SK-N-SH (cell line): ENCODE data around the gene XYLT2.

ENCODE experiments used
- MEF2A ChIP-seq: IDR thresholded peaks from 2 replicates; pipeline ENCODE4 v1.4.0; 2012; ENCODE audit warnings: low read depth, borderline replicate concordance
- POLR2AphosphoS5 ChIP-seq: IDR thresholded peaks from 2 replicates; pipeline ENCODE4 v1.6.1; 2012; ENCODE audit warnings: low read depth, low read length
- RXRA ChIP-seq: IDR thresholded peaks from 2 replicates; pipeline ENCODE4 v1.4.0; 2012; ENCODE audit warnings: low read depth, mild to moderate bottlenecking, borderline replicate concordance
- SIN3A ChIP-seq: IDR thresholded peaks from 2 replicates; pipeline ENCODE4 v1.6.1; 2012; ENCODE audit warnings: low read depth, mild to moderate bottlenecking, low read length, moderate library complexity, borderline replicate concordance
- SMC3 ChIP-seq: IDR thresholded peaks from 2 replicates; pipeline ENCODE4 v1.6.1; 2012; ENCODE audit warnings: low read depth, low read length, improper control_type of control experiment
- TEAD4 ChIP-seq: IDR thresholded peaks from 2 replicates; pipeline ENCODE4 v1.4.0; 2012; ENCODE audit warnings: mild to moderate bottlenecking, borderline replicate concordance; ENCODE audit not compliant: insufficient read depth
- YY1 ChIP-seq: IDR thresholded peaks from 2 replicates; pipeline ENCODE4 v1.4.0; 2012; ENCODE audit warnings: low read depth, mild to moderate bottlenecking
- TF ChIP-seq, protein P1 (sequence below): fragments of 200-600 bp; sonication (generic); IDR thresholded peaks from 2 replicates; pipeline ENCODE4 v1.6.1; 2017; ENCODE audit warnings: antibody characterized with exemption, mild to moderate bottlenecking, moderate library complexity
- TF ChIP-seq, protein P2 (sequence below): IDR thresholded peaks from 2 replicates; pipeline ENCODE4 v1.6.1; 2012; ENCODE audit warnings: mild to moderate bottlenecking, low read depth, low read length, moderate library complexity
- TF ChIP-seq, protein P3 (sequence below): fragments of 150-350 bp; IDR thresholded peaks from 2 replicates; pipeline ENCODE4 v1.6.1; 2017; ENCODE audit warnings: antibody characterized with exemption, low read length, low read depth, borderline replicate concordance
- TF ChIP-seq, protein P4 (sequence below): fragments of 150-350 bp; IDR thresholded peaks from 2 replicates; pipeline ENCODE4 v1.6.1; 2016; ENCODE audit warnings: mild to moderate bottlenecking, low read depth, low read length

DNA sequence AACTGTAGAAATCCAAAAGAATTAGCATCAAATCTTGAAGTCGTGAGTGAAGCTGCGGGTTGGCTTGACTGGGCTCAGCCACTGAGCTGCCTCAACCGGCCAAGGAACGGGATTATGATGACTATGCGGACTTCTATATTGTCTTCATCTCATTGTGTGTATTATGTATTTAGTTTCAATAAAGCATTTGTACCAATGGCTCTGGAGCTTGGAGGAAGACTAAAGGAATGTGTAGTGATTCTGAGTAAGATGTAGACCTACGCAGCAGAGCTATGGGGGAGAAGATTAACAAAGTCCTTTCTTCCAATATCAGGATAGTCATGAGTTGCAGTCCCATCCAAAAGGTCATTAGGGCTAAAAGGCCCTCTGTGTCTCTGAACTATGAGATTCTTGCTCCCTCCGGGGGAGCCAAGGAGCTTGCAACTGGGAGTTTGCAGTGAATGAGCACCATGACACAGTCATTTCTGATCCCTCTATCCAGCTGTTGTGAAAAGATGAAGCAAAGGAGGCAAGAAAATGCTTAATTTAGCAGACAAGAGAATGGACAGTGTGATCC lies 35.4 kb downstream of the XYLT2 start:
- TF ChIP-seq MEF2A (no peak), YY1 (no peak), SMC3 (no peak), TEAD4 (no peak), RXRA (no peak), POLR2AphosphoS5 (no peak), SIN3A (no peak)
- TF ChIP-seq, protein P1, sequence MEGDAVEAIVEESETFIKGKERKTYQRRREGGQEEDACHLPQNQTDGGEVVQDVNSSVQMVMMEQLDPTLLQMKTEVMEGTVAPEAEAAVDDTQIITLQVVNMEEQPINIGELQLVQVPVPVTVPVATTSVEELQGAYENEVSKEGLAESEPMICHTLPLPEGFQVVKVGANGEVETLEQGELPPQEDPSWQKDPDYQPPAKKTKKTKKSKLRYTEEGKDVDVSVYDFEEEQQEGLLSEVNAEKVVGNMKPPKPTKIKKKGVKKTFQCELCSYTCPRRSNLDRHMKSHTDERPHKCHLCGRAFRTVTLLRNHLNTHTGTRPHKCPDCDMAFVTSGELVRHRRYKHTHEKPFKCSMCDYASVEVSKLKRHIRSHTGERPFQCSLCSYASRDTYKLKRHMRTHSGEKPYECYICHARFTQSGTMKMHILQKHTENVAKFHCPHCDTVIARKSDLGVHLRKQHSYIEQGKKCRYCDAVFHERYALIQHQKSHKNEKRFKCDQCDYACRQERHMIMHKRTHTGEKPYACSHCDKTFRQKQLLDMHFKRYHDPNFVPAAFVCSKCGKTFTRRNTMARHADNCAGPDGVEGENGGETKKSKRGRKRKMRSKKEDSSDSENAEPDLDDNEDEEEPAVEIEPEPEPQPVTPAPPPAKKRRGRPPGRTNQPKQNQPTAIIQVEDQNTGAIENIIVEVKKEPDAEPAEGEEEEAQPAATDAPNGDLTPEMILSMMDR: no peak
- TF ChIP-seq, protein P2, sequence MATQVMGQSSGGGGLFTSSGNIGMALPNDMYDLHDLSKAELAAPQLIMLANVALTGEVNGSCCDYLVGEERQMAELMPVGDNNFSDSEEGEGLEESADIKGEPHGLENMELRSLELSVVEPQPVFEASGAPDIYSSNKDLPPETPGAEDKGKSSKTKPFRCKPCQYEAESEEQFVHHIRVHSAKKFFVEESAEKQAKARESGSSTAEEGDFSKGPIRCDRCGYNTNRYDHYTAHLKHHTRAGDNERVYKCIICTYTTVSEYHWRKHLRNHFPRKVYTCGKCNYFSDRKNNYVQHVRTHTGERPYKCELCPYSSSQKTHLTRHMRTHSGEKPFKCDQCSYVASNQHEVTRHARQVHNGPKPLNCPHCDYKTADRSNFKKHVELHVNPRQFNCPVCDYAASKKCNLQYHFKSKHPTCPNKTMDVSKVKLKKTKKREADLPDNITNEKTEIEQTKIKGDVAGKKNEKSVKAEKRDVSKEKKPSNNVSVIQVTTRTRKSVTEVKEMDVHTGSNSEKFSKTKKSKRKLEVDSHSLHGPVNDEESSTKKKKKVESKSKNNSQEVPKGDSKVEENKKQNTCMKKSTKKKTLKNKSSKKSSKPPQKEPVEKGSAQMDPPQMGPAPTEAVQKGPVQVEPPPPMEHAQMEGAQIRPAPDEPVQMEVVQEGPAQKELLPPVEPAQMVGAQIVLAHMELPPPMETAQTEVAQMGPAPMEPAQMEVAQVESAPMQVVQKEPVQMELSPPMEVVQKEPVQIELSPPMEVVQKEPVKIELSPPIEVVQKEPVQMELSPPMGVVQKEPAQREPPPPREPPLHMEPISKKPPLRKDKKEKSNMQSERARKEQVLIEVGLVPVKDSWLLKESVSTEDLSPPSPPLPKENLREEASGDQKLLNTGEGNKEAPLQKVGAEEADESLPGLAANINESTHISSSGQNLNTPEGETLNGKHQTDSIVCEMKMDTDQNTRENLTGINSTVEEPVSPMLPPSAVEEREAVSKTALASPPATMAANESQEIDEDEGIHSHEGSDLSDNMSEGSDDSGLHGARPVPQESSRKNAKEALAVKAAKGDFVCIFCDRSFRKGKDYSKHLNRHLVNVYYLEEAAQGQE: no peak
- TF ChIP-seq, protein P3, sequence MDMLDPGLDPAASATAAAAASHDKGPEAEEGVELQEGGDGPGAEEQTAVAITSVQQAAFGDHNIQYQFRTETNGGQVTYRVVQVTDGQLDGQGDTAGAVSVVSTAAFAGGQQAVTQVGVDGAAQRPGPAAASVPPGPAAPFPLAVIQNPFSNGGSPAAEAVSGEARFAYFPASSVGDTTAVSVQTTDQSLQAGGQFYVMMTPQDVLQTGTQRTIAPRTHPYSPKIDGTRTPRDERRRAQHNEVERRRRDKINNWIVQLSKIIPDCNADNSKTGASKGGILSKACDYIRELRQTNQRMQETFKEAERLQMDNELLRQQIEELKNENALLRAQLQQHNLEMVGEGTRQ: no peak
- TF ChIP-seq, protein P4, sequence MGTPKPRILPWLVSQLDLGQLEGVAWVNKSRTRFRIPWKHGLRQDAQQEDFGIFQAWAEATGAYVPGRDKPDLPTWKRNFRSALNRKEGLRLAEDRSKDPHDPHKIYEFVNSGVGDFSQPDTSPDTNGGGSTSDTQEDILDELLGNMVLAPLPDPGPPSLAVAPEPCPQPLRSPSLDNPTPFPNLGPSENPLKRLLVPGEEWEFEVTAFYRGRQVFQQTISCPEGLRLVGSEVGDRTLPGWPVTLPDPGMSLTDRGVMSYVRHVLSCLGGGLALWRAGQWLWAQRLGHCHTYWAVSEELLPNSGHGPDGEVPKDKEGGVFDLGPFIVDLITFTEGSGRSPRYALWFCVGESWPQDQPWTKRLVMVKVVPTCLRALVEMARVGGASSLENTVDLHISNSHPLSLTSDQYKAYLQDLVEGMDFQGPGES: no peak
